ENCODE data around the gene DVL3.
"Not testable (repeated sequence)": the region's sequence is repeated elsewhere in the genome, so short reads cannot be mapped to it uniquely, and the experiment has no call there.

Gene DVL3

DNA sequence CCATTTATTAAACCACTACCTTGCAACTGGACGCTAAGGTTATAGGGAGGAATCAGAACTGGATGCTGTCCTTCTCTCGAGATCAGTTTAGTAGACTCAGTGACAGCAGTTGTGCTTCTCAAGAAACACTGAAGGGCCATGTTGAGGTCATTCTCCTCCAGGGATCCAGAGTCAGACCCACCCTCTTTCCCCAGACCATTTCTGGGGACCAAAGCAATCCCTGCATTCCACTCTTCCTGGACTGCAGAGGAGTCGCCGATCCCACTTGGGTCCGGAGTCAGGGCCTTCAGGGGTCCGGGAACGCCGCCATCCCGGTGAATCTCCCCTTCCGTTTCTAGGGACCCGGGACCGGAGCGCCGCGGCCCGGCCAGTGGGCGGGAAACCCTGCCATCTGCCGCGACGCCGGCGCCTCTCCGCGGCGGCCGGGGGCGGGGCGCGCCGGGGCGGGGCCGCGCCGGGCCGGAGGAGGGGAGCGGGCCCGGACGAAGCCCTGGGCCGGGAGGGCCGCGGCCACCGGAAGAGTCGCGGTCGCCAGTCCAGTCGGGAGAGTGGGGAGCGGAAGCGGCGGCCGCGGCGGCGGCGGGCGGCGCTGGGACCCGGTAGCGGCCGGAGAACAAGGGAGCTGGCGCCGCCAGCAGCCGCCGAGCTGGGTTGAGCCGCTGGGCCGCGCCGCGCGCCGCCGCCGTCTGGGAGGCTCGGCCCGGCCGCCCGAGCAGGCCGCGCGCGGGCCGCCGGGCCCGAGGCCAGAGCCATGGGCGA, at the start of gene DVL3:
TSS of gene DVL3 (plus strand) at position 493 of the 759 bp plus-strand sequence. CDS start at position 752, 259 bp downstream.
- peak; percentile 12 for DNase-seq

DNA sequence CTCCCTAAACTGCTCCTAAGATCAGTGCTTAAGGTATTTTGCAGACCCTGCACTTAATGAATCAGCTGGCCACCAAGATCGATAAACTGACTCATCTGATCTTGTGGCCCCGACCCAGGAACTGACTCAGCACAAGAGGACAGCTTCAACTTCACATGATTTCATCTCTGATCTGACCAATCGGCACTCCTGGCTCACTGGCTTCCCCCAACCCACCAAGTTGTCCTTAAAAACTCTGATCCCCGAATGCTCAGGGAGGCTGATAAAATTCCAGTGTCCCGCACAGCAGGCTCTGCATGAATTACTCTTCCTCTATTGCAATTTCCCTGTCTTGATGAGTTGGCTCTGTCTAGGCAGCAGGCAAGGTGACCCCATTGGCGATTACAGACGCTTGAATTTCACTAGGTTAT, 44.9 kb upstream of the DVL3 start:
- no peak for DNase-seq

DNA sequence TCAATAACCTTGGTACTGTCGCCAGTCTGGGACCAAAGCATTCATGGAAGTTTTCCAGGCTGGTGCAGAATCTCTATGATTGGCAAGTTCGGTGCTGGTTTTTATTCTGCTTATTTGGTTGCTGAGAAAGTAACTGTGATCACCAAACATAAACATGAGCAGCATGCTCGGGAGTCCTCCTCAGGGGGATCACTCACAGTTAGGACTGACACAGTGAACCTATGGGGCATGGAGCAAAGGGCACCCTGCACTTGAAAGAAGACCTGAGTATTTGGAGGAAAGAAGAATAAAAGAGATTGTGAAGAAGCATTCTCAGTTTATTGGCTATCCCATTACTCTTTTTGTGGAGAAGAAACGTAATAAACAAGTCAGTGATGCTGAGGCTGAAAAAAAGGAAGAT, 39.2 kb upstream of the DVL3 start:
- no peak for DNase-seq

- no peak for DNase-seq
Measured at GRCh38 chr3:184117636-184118035, 37.5 kb upstream of the DVL3 start.

GRCh38 chr3:184121031-184121430, 34.1 kb upstream of the DVL3 start:
- DNase-seq, result not testable (repeated sequence)

GRCh38 chr3:184126006-184126405, 29.2 kb upstream of the DVL3 start:
- no peak for DNase-seq

GRCh38 chr3:184129012-184129411, 26.2 kb upstream of the DVL3 start:
- no peak for DNase-seq

DNA sequence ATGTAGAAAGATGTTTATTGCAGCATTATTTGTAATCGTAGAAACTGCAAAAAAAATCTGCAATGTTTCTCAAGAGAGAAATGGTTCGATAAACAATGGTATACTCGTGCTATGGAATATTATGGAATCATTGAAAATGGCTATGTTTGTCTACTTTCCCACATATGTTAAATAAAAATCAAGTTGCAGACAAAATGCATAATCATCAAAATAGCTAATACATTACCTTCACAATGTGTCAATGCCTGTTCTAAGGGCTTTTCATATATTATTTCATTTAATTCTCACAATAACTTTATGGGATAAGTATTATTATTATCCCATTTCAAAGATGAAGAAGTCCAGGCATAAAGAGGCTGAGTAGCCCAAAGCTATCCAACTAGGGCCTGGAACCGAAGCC, 22.2 kb upstream of the DVL3 start:
- DNase-seq, result no peak

DNA sequence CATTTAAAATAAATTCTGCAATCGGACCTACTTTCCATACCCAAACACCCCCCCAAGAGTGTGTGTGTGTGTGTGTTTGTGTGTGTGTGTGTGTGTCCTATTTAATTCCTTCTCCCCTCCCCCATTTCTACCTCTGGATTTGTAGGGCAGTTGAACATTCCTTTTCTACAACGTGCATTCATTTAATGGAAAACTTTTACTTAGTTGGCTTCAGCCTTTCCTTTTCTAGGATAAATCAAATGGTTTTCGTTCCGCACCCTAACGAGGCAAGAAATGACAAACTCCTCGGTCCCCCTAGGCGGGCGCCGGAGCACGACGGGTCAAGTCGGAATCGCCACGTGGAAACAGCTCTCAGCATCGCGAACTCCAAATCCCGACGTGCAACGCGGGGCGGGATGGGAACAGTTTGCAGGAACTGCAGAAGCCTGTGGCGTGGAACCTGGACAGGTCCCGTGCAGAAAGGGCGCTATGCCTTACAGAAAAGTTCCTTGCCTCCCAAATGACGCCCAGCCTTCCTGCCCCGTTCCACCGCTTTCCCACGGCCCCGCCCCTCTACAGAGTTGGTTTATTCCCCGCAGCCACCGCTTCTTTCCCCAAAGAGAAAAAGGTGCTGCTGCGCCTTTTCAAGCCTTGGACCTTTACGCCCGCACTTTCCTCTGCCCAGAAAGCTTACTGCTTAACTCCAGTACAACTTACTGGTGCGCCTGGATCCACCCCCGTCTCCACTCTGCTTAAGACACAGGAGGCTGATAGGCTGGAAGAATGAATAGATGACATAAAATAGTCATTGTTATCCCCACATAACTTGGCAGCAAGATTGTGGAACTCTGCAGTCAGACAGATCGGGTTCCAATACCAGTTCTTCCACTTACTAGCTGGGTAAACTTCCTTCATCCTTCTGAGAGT, 21.1 kb upstream of the DVL3 start:
- no peak for DNase-seq

GRCh38 chr3:184134746-184135148, 20.4 kb upstream of the DVL3 start:
- no peak for DNase-seq

DNA sequence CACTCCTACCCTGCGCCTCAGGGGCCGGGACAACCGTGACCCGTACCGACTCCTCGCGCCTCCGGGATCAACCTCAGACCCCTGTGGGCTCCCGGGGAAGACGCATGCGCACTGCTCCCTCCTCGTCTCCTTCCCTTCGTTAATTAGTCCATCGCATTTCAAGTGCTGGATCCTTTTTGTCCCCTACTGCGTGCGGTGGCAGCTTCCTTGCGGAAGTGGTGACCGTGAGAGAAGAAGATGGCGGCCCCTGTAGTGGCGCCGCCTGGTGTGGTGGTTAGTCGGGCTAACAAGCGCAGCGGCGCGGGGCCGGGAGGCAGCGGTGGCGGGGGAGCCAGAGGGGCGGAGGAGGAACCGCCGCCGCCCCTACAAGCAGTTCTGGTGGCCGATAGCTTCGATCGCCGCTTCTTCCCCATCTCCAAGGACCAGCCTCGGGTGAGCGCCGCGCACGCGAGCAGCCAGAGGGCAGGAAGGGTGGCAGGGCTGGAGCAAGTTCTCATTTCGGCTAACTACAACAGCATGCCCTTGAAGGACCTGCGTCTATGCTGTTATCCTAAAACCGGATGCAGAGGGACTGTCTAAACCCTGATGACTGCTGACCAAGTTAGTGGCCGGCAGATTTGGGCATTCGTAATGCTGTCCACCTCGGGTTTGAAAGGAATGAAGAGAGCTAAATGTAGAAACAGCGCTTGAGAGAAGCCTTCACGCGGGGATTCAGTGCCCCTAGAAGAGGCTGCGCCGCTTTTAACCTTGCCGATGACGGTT, 19.8 kb upstream of the DVL3 start, which contains the start of gene EIF2B5:
TSS of gene EIF2B5 (plus strand) at position 210 of the 762 bp plus-strand sequence. CDS start at position 238, 28 bp downstream.
- peak; percentile 75 for DNase-seq

GRCh38 chr3:184135911-184136260, 19.3 kb upstream of the DVL3 start:
- DNase-seq, result no peak

DNA sequence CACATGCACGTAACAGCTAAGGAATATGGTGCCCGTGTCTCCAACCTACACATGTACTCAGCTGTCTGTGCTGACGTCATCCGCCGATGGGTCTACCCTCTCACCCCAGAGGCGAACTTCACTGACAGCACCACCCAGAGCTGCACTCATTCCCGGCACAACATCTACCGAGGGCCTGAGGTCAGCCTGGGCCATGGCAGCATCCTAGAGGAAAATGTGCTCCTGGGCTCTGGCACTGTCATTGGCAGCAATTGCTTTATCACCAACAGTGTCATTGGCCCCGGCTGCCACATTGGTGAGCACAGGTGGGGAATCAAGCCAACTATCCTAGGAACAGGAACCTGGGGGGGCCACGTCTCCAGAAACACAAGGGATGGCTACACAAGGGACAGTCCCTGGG, 14.7 kb upstream of the DVL3 start:
- no peak for DNase-seq

- no peak for DNase-seq
Measured at GRCh38 chr3:184142199-184142598, 13.0 kb upstream of the DVL3 start.

DNA sequence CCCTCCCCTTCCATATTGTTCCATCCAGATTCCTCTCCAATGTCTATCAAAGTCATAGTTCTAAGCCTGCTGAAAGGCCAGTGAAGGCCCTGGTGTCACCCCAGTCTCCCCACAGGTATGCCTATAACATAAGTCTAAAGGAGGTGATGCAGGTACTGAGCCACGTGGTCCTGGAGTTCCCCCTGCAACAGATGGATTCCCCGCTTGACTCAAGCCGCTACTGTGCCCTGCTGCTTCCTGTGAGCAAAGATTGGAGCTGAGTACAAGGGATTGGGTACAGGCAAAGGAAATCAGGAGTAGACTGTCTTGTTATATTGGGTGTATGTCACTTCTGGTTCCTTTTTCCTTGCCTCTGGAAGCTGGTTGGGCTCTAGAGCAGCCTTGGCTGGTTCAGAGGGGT, 11.8 kb upstream of the DVL3 start:
- no peak for DNase-seq

- DNase-seq, result no peak
Measured at GRCh38 chr3:184144505-184144904, 10.7 kb upstream of the DVL3 start.

DNA sequence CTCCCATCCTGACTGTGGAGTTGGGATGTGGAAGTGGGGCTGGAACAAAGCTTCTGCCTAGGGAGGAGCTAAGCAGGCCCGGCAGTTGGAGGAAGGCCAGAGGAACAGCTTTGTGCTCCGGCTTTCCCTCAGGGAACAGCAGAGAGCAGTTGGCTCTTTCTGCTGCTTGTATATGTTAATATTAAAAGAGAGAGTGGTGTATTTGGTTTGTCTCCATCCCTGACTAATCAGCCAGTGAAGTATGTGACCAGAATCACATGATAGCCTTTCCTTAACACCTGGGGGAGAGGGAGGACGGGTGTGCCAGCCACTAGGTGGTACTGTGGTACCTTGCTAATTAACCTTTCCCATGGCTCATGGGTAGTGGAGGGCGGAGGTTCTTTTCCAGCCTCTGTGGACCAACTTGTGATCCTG, 10.1 kb upstream of the DVL3 start:
- no peak for DNase-seq

DNA sequence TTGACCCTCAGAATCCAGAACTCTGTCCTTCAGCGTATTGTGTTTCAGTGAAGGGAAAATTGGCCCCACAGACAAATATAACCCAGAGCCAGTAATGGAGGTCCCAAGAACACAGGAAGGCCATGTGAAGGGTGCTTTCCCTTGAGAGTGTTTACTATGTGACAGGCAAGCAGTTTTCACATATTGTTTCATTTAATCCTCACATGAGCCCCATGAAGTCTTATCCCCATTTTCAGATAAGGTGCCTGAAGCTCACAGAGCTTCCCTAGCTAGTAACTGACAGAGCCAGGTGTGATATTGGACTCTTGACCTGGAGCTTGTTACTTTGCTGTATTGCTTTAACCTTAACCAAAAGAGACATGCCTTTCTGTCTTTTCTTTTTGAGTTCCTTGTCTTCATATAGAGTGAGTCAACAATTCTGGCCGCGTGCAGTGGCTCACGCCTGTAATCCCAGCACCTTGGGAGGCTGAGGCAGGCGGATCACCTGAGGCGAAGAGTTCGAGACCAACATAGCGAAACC, 9.4 kb upstream of the DVL3 start:
- DNase-seq, result no peak

- DNase-seq, result no peak
Measured at GRCh38 chr3:184148076-184148475, 7.1 kb upstream of the DVL3 start.

GRCh38 chr3:184149123-184149522, 6.1 kb upstream of the DVL3 start:
- DNase-seq, result no peak

DNA sequence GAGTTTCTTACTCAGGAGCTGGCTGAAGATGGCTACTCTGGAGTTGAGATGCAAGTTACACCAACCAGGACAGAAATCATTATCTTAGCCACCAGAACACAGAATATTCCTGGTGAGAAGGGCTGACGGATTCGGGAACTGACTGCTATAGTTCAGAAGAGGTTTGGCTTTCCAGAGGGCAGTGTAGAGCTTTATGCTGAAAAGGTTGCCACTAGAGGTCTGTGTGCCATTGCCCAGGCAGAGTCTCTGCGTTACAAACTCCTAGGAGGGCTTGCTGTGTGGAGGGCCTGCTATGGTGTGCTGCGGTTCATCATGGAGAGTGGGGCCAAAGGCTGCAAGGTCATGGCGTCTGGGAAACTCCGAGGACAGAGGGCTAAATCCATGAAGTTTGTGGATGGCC, 5.4 kb upstream of the DVL3 start:
- not testable (repeated sequence) for DNase-seq

DNA sequence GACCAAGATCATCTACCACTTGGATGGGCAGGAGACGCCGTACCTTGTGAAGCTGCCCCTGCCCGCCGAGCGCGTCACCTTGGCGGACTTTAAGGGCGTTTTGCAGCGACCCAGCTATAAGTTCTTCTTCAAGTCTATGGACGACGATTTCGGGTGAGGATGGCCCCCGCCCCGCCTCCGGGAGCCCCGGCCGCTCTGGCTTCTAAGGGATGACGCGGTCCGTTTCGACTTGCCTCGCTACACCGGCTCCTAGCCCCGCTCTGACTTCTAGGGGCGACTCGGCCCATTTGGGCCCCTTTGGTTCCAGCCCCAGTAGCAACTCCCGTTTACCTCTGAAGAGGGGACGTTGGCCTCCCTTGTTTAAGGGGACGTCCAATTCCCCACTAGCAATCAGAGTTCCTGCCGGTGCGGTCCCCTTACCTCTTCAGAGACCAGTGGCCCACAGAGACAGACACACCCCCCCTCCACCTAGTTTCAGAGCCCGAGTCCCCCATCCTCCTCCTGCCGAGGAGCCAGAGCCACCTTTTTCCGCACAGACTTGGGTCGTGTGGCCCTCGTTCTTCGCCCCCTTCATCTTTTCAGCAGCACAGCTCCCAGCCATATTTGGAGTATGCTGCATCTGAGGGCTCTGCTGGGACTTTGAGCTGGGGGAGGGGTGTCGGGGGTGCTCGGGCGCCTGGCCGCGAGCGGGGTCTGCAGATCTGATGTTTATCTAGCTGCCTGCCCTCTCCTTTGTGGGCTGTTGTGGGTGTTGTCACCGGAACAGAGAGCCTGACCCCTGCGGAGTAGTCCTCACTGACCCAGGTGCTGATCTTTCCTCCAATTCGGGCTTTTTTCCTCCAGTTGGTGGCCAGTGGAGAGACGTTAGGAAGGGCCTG, 706 bp downstream of the DVL3 start:
- no peak for DNase-seq
